Measurements from ENCODE around the gene MRPL4. TPM values are rescaled to one million over a fixed set of nuclear protein-coding genes. Genes with fewer than 3 reads are reported as not detected.
A peak's percentile ranks its signal among the peaks of the same experiment; 100 is the strongest.

MRPL4 gene
- total RNA-seq (2021; ENCODE audit: unreplicated experiment): 146 TPM
- 138 and 148 TPM in 2 replicates for polyA plus RNA-seq (2012)
- percentile 72 among the genes with signal in this experiment for Bru-seq, nascent RNA
- BruChase-seq, experiment 1, labeled RNA remaining after a 6-hour chase: percentile 83 among the genes with signal in this experiment
- BruChase-seq, experiment 2, labeled RNA remaining after a 2-hour chase: percentile 77 among the genes with signal in this experiment
- long read RNA-seq, transcript MRPL4-201 (9 exons, 1,455 nt): major isoform, 110 of 143 reads
- long read RNA-seq, partial matches to known transcripts: 18 of 143 reads
- long read RNA-seq, other reads (novel, unspliced or antisense): 9 of 143 reads

DNA sequence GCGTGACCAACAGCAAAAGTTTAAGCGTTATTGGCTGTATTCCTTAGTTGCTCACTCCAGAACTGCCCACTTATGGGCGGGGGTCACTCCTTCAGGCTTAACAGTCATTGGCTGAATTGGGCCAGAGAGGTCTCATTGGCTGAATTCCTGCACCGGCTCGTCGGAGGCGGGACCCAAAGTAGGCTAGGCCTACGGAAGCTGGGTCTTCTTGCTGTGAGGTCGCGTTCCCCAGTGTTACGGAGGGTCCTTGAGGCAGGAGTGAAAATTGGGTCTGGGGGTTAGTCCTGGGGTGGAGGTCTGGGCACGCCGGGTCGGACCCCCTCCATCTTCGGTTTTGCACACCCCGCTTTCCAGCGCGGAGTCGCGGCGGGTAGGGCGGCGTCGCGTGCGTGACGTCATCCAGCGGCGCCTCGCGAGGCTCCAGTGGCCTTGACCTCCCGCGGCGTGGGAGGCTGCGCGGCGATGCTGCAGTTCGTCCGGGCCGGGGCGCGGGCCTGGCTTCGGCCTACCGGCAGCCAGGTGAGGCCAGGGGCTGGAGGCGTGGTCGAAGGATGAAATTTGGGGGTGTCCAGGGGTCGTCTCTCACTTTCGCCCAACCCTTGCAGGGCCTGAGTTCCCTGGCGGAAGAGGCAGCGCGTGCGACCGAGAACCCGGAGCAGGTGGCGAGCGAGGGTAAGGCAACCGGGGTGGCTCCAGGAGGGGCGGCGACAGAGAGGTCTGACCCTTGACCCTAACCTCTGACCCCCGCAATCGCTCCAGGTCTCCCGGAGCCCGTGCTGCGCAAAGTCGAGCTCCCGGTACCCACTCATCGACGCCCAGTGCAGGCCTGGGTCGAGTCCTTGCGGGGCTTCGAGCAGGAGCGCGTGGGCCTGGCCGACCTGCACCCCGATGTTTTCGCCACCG lies at the start of gene MRPL4:
MRPL4 (plus strand) TSS at position 423 of the 903 bp plus-strand sequence; CDS start at position 463, 40 bp downstream.
- Histone ChIP-seq H3K79me2 (ENCODE audit: insufficient read depth, low read length) (peaks cover 28% of the 10 kb centered on the region), H3K27me3 (ENCODE audit: insufficient read depth, low read length) (no peaks in the 10 kb centered on the region), H3K9me3 (ENCODE audit: control insufficient read depth in 1 of 2, insufficient read depth in 1 of 2, low read depth in 1 of 2, low read length in 2 of 2) (no peaks in the 10 kb centered on the region), H3K4me3 (replicated peaks in 1 of 2; ENCODE audit: low read depth in 1 of 2, low read length in 2 of 2) (peak within 1 kb of the TSS; percentile 98 to 99), H2AFZ (ENCODE audit: low read depth, low read length, poor library complexity, severe bottlenecking) (no peak within 1 kb of the TSS), H3K36me3 (ENCODE audit: control insufficient read depth in 1 of 2, insufficient read depth in 2 of 2, low read length in 2 of 2) (peaks cover 10 to 17% of the 10 kb centered on the region in 2 experiments), H3K9me2 (ENCODE audit: insufficient read depth) (no peaks in the 10 kb centered on the region), H3K4me1 (ENCODE audit: control insufficient read depth in 1 of 2, insufficient read depth in 2 of 2, low read length in 2 of 2) (peaks cover 7 to 32% of the 10 kb centered on the region in 2 experiments; a peak in 3 of 4 replicates), H3K4me2 (ENCODE audit: low read length) (peak within 1 kb of the TSS; percentile 95), H3K9ac (ENCODE audit: low read length) (peak within 1 kb of the TSS; percentile 95), H4K20me1 (ENCODE audit: insufficient read depth) (no peaks in the 10 kb centered on the region), H3K27ac (ENCODE audit: low read depth, low read length) (peak within 1 kb of the TSS; percentile 82)
- POLR2A ChIA-PET: no interaction called here
- no TSS peak for BruUV-seq (replicated peaks)
- ATAC-seq (peak; percentile 94), DNase-seq (ENCODE audit: low read depth, low spot score) (peak; percentile 97)
- CTCF ChIA-PET: interaction anchor here (1.0 to 1.4 kb wide), 4 partner anchors 137 to 153 kb away, joined by 3 to 4 read pairs (median 4); partner anchors contain the start of gene CDC37
- RAD21 ChIA-PET (ENCODE audit: low non-redundant PET in 1 of 2, low total read pairs in 2 of 2, uncharacterized antibody in 2 of 2, unreplicated experiment in 2 of 2): no interaction called here
- TF ChIP-seq, protein P1, sequence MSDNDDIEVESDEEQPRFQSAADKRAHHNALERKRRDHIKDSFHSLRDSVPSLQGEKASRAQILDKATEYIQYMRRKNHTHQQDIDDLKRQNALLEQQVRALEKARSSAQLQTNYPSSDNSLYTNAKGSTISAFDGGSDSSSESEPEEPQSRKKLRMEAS (IDR thresholded peaks at IDR 0.05): peak; percentile 97
- TF ChIP-seq ZNF274 (IDR thresholded peaks at IDR 0.05; ENCODE audit: low read depth, low read length): no peak
- peak; percentile 94 for TF ChIP-seq SRF (IDR thresholded peaks at IDR 0.05; ENCODE audit: low read depth)
- peak; percentile 29 for TF ChIP-seq TCF7L2 (IDR thresholded peaks at IDR 0.05; ENCODE audit: borderline replicate concordance, extremely low read depth, insufficient read depth, insufficient read length)
- TF ChIP-seq YY1 (IDR thresholded peaks at IDR 0.05; ENCODE audit: extremely low read depth, insufficient replicate concordance, low read depth, low read length): peak; percentile 32
- peak; percentile 93; the same call in 1 of the 2 replicates for TF ChIP-seq ZFX (IDR thresholded peaks at IDR 0.05)
- TF ChIP-seq CEBPB (IDR thresholded peaks at IDR 0.05; ENCODE audit: low read depth): no peak
- TF ChIP-seq POLR2AphosphoS5 (IDR thresholded peaks at IDR 0.05; ENCODE audit: low read depth, low read length): peak; percentile 67
- TF ChIP-seq EGR1 (IDR thresholded peaks at IDR 0.05; ENCODE audit: low read depth): peak; percentile 84
- TF ChIP-seq JUND (IDR thresholded peaks at IDR 0.05): no peak
- peak; percentile 80 for TF ChIP-seq SIN3A (IDR thresholded peaks at IDR 0.05; ENCODE audit: low read depth)
- TF ChIP-seq, protein P2, sequence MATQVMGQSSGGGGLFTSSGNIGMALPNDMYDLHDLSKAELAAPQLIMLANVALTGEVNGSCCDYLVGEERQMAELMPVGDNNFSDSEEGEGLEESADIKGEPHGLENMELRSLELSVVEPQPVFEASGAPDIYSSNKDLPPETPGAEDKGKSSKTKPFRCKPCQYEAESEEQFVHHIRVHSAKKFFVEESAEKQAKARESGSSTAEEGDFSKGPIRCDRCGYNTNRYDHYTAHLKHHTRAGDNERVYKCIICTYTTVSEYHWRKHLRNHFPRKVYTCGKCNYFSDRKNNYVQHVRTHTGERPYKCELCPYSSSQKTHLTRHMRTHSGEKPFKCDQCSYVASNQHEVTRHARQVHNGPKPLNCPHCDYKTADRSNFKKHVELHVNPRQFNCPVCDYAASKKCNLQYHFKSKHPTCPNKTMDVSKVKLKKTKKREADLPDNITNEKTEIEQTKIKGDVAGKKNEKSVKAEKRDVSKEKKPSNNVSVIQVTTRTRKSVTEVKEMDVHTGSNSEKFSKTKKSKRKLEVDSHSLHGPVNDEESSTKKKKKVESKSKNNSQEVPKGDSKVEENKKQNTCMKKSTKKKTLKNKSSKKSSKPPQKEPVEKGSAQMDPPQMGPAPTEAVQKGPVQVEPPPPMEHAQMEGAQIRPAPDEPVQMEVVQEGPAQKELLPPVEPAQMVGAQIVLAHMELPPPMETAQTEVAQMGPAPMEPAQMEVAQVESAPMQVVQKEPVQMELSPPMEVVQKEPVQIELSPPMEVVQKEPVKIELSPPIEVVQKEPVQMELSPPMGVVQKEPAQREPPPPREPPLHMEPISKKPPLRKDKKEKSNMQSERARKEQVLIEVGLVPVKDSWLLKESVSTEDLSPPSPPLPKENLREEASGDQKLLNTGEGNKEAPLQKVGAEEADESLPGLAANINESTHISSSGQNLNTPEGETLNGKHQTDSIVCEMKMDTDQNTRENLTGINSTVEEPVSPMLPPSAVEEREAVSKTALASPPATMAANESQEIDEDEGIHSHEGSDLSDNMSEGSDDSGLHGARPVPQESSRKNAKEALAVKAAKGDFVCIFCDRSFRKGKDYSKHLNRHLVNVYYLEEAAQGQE (IDR thresholded peaks at IDR 0.05; ENCODE audit: low read depth): no peak
- TF ChIP-seq CBX3 (IDR thresholded peaks at IDR 0.05; ENCODE audit: low read depth): peak; percentile 76; the same call in 1 of the 2 replicates
- TF ChIP-seq SP1 (IDR thresholded peaks at IDR 0.05; ENCODE audit: low read depth): peak; percentile 88
- intact Hi-C loops (cut with micrococcal nuclease): loop anchor here (2.0 kb wide), 2 partner anchors 57 to 131 kb away; partner anchors contain the start of gene DNMT1
